Stomach (tissue), 4 donors: ENCODE measurements around the gene XYLT1.

ENCODE experiments used
- POLR2AphosphoS5 ChIP-seq, 3 donors: sonication (generic); formaldehyde crosslinking; IDR thresholded peaks; one replicate each; pipeline ENCODE4 v1.6.1; 2016; ENCODE audit warnings: antibody characterized with exemption in 3 of 3
- TF ChIP-seq, protein P1 (sequence below), 7 experiments: fragments of 450-650 bp in 4 of 7; fragments of 200-600 bp in 3 of 7; sonication (generic) in 3 of 7; IDR thresholded peaks; one replicate each; pipeline ENCODE4 v1.5.1; 2016 to 2019; ENCODE audit warnings: antibody characterized with exemption in 7 of 7, control low read depth in 2 of 7, mild to moderate bottlenecking in 1 of 7

DNA sequence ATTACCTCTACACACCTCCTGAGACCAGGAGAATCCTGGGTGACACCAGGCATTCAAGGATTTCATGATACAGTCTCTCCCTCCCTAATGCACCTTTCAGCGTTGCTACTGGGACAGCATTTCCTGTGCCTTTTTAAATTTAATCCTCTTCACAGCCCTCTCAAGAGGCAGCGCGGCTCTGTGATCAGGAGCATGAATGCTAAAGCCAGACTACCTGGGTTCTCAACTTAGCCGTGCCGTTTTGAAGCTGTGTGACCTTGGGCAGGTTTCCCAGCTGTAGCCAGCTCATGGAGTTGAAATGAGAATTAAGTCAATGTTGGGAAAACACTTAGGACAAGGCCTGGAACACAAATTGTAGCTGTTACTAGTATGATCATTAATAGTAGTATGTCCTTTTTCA is 191.8 kb downstream of the XYLT1 start:
- TF ChIP-seq, protein P1, sequence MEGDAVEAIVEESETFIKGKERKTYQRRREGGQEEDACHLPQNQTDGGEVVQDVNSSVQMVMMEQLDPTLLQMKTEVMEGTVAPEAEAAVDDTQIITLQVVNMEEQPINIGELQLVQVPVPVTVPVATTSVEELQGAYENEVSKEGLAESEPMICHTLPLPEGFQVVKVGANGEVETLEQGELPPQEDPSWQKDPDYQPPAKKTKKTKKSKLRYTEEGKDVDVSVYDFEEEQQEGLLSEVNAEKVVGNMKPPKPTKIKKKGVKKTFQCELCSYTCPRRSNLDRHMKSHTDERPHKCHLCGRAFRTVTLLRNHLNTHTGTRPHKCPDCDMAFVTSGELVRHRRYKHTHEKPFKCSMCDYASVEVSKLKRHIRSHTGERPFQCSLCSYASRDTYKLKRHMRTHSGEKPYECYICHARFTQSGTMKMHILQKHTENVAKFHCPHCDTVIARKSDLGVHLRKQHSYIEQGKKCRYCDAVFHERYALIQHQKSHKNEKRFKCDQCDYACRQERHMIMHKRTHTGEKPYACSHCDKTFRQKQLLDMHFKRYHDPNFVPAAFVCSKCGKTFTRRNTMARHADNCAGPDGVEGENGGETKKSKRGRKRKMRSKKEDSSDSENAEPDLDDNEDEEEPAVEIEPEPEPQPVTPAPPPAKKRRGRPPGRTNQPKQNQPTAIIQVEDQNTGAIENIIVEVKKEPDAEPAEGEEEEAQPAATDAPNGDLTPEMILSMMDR (IDR thresholded peaks at IDR 0.05) = no peak
- TF ChIP-seq POLR2AphosphoS5 (IDR thresholded peaks at IDR 0.05) = no peak
